Loucy (cell line): ENCODE data around the gene KLRG1.
A peak's percentile ranks its signal among the peaks of the same experiment; 100 is the strongest.

Source experiments
- H2AFZ ChIP-seq: fragments of 200-600 bp; sonication (generic); 2 replicates; pipeline ENCODE4 v1.6.0; 2016; ENCODE audit warnings: antibody characterized with exemption, mild to moderate bottlenecking, low read length, moderate library complexity
- H3F3A ChIP-seq: fragments of 200-600 bp; 2 replicates; pipeline ENCODE4 v1.6.0; 2016; ENCODE audit warnings: antibody characterized with exemption, low read depth, mild to moderate bottlenecking
- H3K27me3 ChIP-seq: fragments of 200-600 bp; sonication (generic); 2 replicates; pipeline ENCODE4 v1.6.1; 2014; ENCODE audit warnings: low read length, mild to moderate bottlenecking; ENCODE audit not compliant: insufficient read depth, poor library complexity, severe bottlenecking
- H3K36me3 ChIP-seq: fragments of 200-600 bp; sonication (generic); 2 replicates; pipeline ENCODE4 v1.6.1; 2016; ENCODE audit warnings: low read length; ENCODE audit not compliant: insufficient read depth
- H3K4me1 ChIP-seq: fragments of 200-600 bp; sonication (generic); 2 replicates; pipeline ENCODE4 v1.5.1; 2014; ENCODE audit warnings: low read length, mild to moderate bottlenecking; ENCODE audit not compliant: insufficient read depth, poor library complexity, severe bottlenecking
- H3K4me2 ChIP-seq: fragments of 200-600 bp; sonication (generic); 2 replicates; pipeline ENCODE4 v1.6.0; 2014; ENCODE audit warnings: antibody characterized with exemption, low read length, low read depth, mild to moderate bottlenecking; ENCODE audit not compliant: poor library complexity, severe bottlenecking
- H3K4me3 ChIP-seq: fragments of 200-600 bp; sonication (generic); 2 replicates; pipeline ENCODE4 v1.5.1; 2014; ENCODE audit warnings: low read length, mild to moderate bottlenecking, mixed read lengths; ENCODE audit not compliant: poor library complexity, severe bottlenecking
- H3K79me2 ChIP-seq: fragments of 200-600 bp; sonication (generic); 2 replicates; pipeline ENCODE4 v1.6.1; 2014; ENCODE audit warnings: low read length; ENCODE audit not compliant: insufficient read depth
- H3K9ac ChIP-seq: fragments of 200-600 bp; sonication (generic); 2 replicates; pipeline ENCODE4 v1.6.0; 2014; ENCODE audit warnings: mild to moderate bottlenecking, low read depth, low read length, moderate library complexity; ENCODE audit not compliant: poor library complexity, severe bottlenecking
- H3K9me2 ChIP-seq: fragments of 200-600 bp; sonication (generic); replicated peaks from 2 replicates; pipeline ENCODE4 v1.6.1; 2016; ENCODE audit warnings: low read depth, low read length, mixed read lengths
- H3K9me3 ChIP-seq: fragments of 200-600 bp; sonication (generic); 2 replicates; pipeline ENCODE4 v1.6.1; 2014; ENCODE audit warnings: mild to moderate bottlenecking, antibody characterized with exemption, low read length, low read depth; ENCODE audit not compliant: insufficient read depth
- H4K20me1 ChIP-seq: fragments of 200-600 bp; sonication (generic); 2 replicates; pipeline ENCODE4 v1.6.0; 2014; ENCODE audit warnings: antibody characterized with exemption, low read length, mild to moderate bottlenecking; ENCODE audit not compliant: insufficient read depth, poor library complexity, severe bottlenecking
- EZH2phosphoT487 ChIP-seq: fragments of 200-600 bp; IDR thresholded peaks from 2 replicates; pipeline ENCODE4 v1.6.1; 2018; ENCODE audit warnings: antibody characterized with exemption, mild to moderate bottlenecking, moderate library complexity, borderline replicate concordance
- TF ChIP-seq, protein P1 (sequence below): fragments of 200-600 bp; sonication (generic); conservative IDR thresholded peaks from 2 replicates; pipeline ENCODE4 v1.5.1; 2014; ENCODE audit warnings: mild to moderate bottlenecking, antibody characterized with exemption, low read length

Gene KLRG1

GRCh38 chr12:9036227-9036626 lies 46.9 kb downstream of the KLRG1 start:
- no peak overlapping the region for H2AFZ ChIP-seq
- no peaks in the 10 kb centered on the region for H4K20me1 ChIP-seq
- no peaks in the 10 kb centered on the region for H3K79me2 ChIP-seq
- H3K9me3 ChIP-seq, result no peaks in the 10 kb centered on the region
- no peaks in the 10 kb centered on the region for H3F3A ChIP-seq
- no peaks in the 10 kb centered on the region for H3K27me3 ChIP-seq
- H3K36me3 ChIP-seq, result no peaks in the 10 kb centered on the region
- no peak overlapping the region for H3K9ac ChIP-seq
- H3K4me3 ChIP-seq, result no peak overlapping the region
- H3K4me1 ChIP-seq, result no peaks in the 10 kb centered on the region
- TF ChIP-seq, protein P1, sequence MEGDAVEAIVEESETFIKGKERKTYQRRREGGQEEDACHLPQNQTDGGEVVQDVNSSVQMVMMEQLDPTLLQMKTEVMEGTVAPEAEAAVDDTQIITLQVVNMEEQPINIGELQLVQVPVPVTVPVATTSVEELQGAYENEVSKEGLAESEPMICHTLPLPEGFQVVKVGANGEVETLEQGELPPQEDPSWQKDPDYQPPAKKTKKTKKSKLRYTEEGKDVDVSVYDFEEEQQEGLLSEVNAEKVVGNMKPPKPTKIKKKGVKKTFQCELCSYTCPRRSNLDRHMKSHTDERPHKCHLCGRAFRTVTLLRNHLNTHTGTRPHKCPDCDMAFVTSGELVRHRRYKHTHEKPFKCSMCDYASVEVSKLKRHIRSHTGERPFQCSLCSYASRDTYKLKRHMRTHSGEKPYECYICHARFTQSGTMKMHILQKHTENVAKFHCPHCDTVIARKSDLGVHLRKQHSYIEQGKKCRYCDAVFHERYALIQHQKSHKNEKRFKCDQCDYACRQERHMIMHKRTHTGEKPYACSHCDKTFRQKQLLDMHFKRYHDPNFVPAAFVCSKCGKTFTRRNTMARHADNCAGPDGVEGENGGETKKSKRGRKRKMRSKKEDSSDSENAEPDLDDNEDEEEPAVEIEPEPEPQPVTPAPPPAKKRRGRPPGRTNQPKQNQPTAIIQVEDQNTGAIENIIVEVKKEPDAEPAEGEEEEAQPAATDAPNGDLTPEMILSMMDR, result no peak
- no peak for TF ChIP-seq EZH2phosphoT487
- H3K9me2 ChIP-seq, result no peaks in the 10 kb centered on the region
- H3K4me2 ChIP-seq, result no peak overlapping the region

DNA sequence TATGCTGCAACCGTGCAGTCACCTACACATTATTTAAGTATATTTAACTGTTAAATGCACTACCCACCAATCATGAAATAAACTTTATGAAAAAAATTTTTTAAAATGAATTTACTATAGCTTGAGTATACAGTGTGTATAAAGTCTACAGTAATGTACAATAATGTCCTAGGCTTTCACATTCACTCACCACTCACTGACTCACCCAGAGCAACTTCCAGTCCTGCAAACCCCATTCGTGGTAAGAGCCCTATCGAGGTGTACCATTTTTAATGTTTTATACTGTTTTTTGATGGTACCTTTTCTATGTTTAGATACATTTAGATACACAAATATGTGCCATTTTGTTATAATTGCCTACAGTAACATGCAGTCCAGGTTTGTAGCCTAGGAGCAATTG lies 48.1 kb downstream of the KLRG1 start:
- H2AFZ ChIP-seq, result no peak overlapping the region
- no peaks in the 10 kb centered on the region for H3F3A ChIP-seq
- H3K4me3 ChIP-seq, result no peak overlapping the region
- no peaks in the 10 kb centered on the region for H3K36me3 ChIP-seq
- H3K79me2 ChIP-seq, result no peaks in the 10 kb centered on the region
- H3K27me3 ChIP-seq, result no peaks in the 10 kb centered on the region
- no peak overlapping the region for H3K4me2 ChIP-seq
- H3K4me1 ChIP-seq, result no peaks in the 10 kb centered on the region
- no peaks in the 10 kb centered on the region for H3K9me3 ChIP-seq
- TF ChIP-seq, protein P1, result no peak
- no peak for TF ChIP-seq EZH2phosphoT487
- H3K9me2 ChIP-seq, result no peaks in the 10 kb centered on the region
- H4K20me1 ChIP-seq, result no peaks in the 10 kb centered on the region
- H3K9ac ChIP-seq, result no peak overlapping the region

DNA sequence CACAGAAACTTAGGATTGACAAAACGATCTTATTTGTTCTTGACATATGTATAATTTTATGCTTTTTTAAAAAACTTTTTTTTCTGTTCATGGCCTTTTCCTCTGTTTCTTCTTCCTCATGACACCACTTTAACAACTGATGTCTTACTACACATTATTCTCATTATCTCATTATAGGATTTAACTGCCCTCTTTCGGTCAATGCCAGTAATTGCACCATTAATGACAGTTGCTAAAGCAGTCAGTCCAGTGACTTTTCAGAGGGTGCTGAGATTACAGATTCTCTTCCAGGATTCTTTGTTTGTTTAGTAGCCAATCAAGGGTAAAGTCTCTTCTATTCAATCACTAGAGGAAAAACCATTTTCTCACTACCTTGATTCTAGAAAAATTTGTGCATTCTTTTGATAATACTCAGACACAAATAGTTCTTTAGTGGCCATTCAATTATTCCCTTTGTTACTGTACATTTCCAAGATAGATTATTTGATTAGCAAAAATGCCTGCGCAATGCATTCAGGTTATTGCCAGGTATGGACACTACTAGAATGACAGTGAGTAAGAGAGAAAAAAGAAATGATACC lies 50.1 kb downstream of the KLRG1 start:
- H3K36me3 ChIP-seq, result no peaks in the 10 kb centered on the region
- H3K4me2 ChIP-seq, result no peak overlapping the region
- H3K27me3 ChIP-seq, result no peaks in the 10 kb centered on the region
- TF ChIP-seq EZH2phosphoT487, result no peak
- TF ChIP-seq, protein P1, result peak; percentile 84
- H3K4me3 ChIP-seq, result no peak overlapping the region
- H4K20me1 ChIP-seq, result no peaks in the 10 kb centered on the region
- H3K79me2 ChIP-seq, result no peaks in the 10 kb centered on the region
- no peak overlapping the region for H3K9ac ChIP-seq
- H3K4me1 ChIP-seq, result no peaks in the 10 kb centered on the region
- H3K9me2 ChIP-seq, result no peaks in the 10 kb centered on the region
- no peaks in the 10 kb centered on the region for H3F3A ChIP-seq
- no peak overlapping the region for H2AFZ ChIP-seq
- no peaks in the 10 kb centered on the region for H3K9me3 ChIP-seq
